ENCODE results near the gene CTNNBL1.
A peak's percentile ranks its signal among the peaks of the same experiment; 100 is the strongest.

CTNNBL1 gene

GRCh38 chr20:37904008-37904642 lies 210.3 kb downstream of the CTNNBL1 start:
- DNase-seq = no peak

- DNase-seq = no peak
Measured at GRCh38 chr20:37904845-37905373, 211.1 kb downstream of the CTNNBL1 start.

DNA sequence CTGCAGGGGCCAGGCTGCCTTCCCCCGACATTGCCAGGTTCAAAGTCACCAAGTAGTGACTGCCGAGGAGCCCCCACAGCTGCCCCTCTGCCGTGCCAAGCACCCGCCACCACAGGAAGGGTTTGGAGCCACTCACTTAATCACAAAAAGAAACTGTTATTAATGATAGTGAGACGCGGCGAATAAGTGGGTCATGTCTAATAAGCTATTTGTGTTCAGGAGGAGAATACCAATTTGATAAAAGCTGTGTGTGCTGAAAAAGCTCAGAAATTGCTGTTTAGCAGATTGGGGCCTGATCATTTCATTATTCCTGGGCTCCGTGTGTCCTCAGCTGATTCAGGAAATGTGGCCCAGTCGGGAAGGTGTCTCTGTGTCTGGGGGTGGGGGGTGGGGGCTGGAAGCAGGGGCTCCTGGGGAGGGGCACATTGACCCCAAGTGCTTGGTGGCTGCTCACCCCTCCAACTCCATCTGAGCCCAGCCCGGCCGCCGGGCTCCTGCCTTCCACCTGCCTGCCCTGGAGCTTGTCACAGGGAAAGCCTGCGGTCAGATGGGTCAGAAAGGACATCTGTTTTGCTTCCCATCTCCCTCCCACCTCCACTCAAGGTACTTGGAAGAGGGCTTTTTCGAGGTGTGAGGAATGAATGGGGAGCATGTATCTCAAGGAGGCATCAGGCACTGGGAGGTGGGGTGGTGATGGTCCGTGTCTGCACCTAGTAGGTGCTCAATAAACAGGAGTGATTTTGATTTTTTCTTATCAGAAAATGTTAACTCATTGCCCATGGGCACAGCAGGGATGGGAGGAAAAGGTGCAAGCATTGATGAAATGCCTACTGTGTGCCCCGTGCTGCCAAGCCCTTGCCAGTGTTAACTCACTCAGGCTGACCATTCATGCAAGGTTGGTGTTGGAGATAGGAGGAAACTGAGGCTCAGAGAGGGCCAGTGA lies 212.1 kb downstream of the CTNNBL1 start:
- no peak for DNase-seq

GRCh38 chr20:37907330-37907676 lies 213.5 kb downstream of the CTNNBL1 start:
- no peak for DNase-seq

DNA sequence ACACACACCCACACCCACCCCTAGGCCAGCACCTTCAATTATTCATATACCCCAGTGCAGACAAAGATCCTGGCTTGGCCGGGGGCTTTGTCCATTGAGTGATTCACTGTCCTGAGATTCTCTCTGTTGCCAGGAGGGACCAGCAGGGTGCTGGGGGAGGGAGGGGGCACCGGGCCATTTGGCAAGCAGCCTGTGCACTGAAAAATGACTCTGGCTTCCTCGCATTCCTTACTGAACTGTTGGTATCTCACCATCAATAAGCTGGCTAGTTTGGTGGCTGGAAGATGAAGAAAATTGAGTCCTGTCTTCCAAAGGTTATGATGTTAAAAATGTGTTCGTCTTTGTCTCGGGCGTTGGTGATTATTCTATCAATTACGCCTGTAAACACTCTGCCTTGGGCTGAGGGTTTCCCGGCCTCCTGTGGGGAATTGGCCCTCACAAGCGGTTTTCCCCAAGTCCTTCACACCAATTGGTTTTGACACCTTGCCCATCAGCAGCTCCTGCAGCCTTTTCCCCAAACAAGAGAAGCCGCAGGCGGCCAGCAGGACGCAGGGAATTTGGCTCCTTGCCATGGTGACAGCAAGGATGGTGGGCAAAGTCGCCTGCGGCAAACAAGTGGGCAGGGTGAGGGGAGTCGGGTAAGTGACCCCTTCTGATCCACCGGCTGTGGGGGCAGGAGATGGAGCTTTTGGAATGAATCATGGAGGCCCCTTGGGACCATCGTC lies 214.0 kb downstream of the CTNNBL1 start:
- DNase-seq = no peak

- no peak for DNase-seq
Measured at GRCh38 chr20:37911261-37911660, 217.4 kb downstream of the CTNNBL1 start.

DNA sequence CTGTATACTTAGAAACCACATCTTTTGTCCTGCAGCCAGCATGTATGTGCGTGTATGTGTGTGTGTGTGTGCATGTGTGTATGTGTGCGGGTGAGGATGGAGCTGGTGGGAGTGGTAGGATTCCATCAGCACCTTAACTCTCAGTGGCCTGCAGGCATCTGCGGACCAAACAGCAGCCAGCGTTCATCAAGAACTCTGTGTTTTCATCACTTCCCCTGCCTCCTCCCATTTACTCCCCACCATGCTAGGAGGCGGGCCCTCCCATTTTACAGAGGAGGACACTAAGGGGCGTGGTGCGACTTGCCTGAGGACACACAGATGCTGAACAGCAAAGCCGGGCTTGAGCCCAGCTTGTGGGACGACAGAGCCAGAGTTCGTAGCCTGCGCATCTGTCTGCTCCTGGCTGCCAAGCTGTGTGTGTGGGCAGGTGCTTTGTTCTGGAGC lies 218.0 kb downstream of the CTNNBL1 start:
- no peak for DNase-seq

GRCh38 chr20:37912874-37913273 lies 219.0 kb downstream of the CTNNBL1 start:
- DNase-seq = no peak

DNA sequence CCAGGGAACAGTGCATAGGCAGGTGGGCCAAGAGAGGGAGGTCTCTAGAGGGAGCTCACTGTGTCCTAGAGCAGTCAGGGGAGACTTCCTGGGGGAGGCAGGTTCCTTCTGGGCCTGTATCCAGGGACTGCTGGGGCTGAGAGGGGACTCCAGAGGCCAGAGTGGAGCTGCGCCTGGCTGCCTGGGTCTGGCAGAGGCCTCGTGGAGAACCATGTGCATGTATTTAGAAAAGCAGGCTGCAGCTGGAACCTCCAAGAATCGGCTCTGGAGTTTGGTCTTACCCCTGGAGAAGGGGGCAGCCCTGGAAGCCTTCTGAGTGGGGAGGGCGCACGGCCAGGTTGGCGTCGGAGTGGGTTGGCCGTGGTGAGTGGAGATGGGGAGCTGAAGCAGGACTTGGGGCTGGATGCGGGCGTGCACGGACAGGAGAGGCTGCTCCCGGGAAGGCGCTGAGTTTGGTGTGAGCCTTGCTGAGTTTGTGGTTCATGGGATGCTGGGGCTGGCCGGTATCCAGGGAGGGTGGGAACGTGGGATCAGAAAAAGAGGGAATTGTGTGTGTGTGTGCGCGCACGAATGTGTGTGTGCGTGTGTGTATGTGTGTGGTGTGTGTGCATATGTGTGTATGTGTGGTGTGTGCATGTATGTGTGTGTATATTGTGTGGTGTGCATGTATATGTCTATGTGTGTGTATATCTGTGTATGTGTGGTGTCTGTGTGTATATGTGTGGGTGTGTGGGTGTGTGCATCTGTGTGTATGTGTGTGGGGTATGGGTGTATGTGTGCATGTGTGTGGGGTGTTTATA lies 219.9 kb downstream of the CTNNBL1 start:
- DNase-seq = no peak

- no peak for DNase-seq
Measured at GRCh38 chr20:37914367-37914671, 220.5 kb downstream of the CTNNBL1 start.

DNA sequence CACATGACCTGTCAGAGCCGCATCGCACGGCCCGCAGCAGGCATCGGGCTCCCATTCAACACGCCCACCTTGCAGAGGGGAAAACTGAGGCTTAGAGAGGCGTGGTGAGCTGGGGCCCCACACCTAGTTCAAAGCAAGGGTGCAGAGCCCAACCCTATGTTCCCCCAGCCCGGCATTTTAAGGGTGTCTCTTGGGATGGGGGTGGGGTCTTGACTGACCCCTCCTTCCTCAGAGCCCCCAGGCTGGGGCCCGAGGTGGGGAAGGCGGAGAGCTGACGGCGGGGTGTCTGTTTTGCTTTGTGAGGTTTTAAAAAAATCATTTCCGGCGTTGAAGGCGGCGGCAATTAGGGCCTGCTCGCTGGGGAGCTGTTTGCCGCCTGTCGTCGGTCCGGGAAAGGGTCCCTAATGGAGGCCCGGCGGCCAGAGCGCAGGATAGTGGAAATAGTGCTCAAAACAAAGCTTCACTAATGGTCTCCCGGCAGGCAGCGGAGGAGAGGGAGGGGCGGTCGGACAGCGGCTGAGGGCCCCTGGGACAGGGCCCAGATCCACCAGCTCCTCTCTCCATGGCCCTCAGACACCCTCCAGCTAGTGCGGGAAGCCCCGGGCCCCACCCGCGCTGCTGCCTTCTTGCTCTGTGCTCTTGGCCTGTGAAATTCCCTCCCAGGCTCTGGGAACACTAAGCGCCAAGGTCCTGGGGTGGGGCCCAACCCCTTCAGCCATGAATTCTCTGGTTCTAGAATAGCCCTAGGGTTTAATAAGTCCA lies 221.0 kb downstream of the CTNNBL1 start:
- no peak for DNase-seq

DNA sequence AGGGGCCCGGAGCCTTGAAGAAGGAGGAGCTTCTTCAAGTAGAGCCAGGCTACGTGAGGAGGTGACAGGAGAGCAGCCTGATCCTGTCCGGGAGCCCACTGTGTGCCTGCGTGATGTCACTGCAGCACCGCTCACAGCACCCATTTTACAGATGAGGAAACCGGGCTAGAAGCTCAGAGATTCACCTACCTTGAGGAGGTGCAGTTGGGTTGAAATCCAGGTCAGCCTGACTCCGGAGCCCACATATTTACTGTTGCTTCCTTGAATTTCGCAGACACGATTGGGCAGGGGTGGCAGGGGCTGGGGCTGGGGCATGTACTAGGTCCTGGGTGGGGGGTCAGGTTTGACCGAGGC lies 221.6 kb downstream of the CTNNBL1 start:
- DNase-seq = no peak

GRCh38 chr20:37915800-37916570 lies 222.2 kb downstream of the CTNNBL1 start:
- DNase-seq = no peak

DNA sequence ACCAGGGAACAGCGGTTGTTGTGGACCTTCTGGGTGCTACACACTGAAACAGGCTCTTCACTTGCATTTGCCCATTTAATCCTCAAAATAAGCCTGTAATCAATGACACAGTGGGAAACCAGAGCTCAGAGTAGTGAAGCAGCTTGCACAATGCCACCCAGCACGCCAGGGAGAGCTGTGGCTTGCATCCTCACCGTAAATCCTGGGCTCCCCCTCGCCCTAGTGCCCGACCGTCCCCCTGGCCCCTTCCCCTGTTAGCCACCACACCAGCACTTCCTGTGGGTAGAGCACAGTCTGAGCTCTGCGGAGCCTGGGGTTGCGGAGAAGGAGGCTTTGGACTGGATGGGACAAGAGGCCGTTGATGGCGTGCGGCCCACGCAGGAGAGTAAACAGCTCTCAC lies 223.6 kb downstream of the CTNNBL1 start:
- no peak for DNase-seq

- DNase-seq = no peak
Measured at GRCh38 chr20:37918035-37918434, 224.2 kb downstream of the CTNNBL1 start.

- DNase-seq = no peak
Measured at GRCh38 chr20:37919389-37920040, 225.7 kb downstream of the CTNNBL1 start.

DNA sequence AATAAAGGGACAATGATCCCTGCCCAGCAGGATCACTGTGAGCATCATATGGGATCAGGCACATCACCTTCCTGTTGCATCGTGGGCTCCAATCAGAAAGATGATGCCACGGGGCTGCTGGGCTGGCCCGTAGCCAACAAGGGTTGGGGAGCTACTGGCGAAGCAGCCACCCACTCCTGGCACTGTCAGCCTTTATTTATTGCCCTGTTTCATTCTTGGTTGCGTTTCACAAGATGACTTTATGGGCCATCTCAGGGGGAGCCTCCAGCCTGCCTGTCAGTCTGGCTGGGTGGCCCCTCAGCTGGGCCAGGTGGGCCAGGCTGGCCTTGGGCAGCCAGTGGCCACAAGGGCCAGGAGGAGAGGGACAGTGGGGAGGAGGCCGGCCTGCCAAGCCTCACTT lies 226.4 kb downstream of the CTNNBL1 start:
- peak; percentile 48 for DNase-seq

DNA sequence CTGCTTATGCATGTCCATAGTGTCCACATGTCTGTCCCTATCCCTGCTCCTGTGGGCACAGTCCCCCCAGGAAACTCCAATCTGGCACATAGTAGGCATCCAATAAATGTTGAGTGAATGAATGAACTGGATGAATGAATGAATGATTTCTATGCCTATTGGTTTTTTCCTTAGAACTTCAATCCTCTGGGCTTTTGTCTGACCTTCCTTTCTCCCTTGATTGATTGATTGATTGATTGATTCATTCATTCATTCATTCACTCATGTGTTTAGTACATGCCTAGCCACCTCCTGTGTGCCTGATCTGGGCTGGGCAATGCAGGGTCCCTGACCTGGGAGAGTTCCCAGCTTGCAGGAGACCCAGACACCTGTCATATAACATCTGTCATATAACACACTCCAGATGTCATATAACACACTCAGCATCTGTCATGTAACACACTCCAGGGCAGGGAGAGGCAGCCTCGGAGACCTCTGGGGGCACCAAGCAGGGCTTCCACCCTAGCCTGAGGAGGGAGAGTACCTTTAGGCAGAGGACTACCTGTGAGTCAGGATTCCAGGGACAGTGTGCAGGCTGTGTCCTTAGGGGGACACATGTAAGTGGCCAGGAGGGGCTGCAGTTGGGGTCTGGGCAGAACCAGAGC lies 227.0 kb downstream of the CTNNBL1 start:
- no peak for DNase-seq

DNA sequence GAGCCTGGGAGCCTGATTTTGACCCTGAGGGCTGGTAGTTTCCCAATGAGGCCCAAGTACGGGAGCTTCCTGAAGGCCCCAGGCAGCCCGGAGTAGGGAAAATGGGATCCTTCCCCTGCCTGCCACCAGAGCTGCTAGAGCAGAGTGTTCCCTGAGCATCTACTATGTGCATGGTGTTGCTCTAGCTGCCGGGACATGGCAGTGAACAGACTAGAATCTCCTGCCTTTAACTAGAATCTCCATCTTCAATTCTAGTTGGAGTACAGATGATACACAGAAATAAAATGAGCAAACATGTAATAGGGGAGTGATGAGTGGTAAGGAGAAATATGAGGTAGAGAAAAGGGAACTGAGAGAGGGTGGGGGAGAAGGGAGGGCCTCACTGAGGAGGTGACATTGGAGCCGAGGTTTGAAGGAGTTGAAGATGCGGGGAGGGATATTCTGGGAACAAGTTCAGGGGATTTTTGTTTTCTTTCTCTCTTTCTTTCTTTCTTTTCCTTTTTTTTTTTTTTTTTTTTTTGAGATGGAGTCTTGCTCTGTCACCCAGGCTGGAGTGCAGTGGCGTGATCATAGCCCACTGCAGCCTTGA lies 227.6 kb downstream of the CTNNBL1 start:
- DNase-seq = peak; percentile 33
